Measurements from ENCODE around the gene PRXL2C.
"Not testable (repeated sequence)": the region's sequence is repeated elsewhere in the genome, so short reads cannot be mapped to it uniquely, and the experiment has no call there.

The PRXL2C gene

DNA sequence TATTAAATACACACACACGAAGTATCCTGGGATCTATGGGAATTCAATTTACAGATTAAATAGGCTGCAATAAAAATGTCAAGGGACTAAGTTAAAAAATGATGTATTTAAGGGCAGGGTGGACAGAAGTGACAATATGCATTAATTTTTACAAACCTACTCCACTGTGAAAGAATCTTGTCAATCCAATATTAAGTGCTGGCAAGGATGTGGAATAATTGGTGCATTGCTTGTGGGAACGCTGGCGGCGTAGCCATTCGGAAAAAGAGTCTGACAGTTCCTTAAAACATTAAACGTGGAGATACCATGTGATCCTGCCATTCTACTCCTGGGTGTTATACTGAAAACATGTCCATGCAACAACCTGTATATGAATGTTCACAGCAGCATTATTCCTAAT is 39.7 kb downstream of the PRXL2C start:
- no peak overlapping the region for H3K4me3 ChIP-seq (ENCODE audit: low read depth, low read length)
- no peak for DNase-seq (ENCODE audit: low read depth)
- no peak for TF ChIP-seq MYC (IDR thresholded peaks at IDR 0.05; ENCODE audit: low read depth, low read length)
- TF ChIP-seq, protein P1, sequence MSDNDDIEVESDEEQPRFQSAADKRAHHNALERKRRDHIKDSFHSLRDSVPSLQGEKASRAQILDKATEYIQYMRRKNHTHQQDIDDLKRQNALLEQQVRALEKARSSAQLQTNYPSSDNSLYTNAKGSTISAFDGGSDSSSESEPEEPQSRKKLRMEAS (IDR thresholded peaks at IDR 0.05; ENCODE audit: low read depth, low read length): no peak
- TF ChIP-seq, protein P2, sequence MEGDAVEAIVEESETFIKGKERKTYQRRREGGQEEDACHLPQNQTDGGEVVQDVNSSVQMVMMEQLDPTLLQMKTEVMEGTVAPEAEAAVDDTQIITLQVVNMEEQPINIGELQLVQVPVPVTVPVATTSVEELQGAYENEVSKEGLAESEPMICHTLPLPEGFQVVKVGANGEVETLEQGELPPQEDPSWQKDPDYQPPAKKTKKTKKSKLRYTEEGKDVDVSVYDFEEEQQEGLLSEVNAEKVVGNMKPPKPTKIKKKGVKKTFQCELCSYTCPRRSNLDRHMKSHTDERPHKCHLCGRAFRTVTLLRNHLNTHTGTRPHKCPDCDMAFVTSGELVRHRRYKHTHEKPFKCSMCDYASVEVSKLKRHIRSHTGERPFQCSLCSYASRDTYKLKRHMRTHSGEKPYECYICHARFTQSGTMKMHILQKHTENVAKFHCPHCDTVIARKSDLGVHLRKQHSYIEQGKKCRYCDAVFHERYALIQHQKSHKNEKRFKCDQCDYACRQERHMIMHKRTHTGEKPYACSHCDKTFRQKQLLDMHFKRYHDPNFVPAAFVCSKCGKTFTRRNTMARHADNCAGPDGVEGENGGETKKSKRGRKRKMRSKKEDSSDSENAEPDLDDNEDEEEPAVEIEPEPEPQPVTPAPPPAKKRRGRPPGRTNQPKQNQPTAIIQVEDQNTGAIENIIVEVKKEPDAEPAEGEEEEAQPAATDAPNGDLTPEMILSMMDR (IDR thresholded peaks at IDR 0.05; ENCODE audit: low read depth, low read length): no peak
- TF ChIP-seq POLR2A (IDR thresholded peaks at IDR 0.05; ENCODE audit: extremely low read depth, insufficient read length): no peak

DNA sequence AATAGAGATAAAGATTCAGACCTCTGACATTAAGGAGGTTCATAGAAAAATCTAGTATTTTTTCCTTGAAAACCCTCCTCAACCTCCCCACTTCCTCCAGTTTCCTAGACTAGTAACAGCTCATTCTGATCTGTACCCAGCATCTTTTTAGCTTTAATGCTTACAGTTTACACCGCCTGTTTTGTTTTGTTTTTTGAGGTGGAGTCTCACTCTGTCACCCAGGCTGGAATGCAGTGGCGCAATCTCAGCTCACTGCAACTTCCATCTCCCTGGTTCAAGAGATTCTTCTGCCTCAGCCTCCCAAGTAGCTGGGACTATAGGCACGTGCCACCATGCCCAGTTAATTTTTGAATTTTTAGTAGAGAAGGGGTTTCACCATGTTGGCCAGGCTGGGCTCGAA is 40.5 kb downstream of the PRXL2C start:
- H3K4me3 ChIP-seq (ENCODE audit: low read depth, low read length); DNase-seq (ENCODE audit: low read depth): not testable (repeated sequence)

DNA sequence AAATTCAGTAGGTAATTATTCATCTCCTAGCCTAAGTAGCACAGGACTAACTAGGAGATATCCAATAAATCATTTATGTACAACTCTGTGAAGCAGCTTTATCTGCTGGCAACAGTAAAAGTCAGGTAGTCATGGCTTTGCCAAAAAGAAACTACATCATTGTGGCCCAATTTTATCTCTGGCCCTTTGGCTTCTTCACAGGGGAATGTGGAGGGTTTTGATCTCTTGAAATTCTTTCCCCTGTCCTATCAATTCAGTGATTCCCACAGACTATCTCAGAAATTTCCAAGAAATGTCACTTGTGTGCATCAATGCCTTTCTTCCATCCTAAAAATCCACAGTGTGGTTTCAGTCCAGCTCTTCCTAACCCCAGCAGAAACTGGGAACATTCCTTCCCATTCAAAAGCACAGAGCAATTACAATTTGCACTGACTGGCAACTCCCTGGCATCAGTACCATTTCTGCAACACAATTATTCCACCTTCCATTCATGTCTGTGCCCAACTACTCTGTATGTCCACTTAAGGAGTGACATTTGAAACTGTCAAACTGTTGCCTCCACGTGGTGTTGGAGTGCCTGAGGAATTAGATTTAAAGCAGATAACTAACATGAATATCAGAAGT is 42.0 kb downstream of the PRXL2C start:
- no peak for TF ChIP-seq MYC (IDR thresholded peaks at IDR 0.05; ENCODE audit: low read depth, low read length)
- TF ChIP-seq, protein P1 (IDR thresholded peaks at IDR 0.05; ENCODE audit: low read depth, low read length): no peak
- TF ChIP-seq, protein P2 (IDR thresholded peaks at IDR 0.05; ENCODE audit: low read depth, low read length): no peak
- TF ChIP-seq POLR2A (IDR thresholded peaks at IDR 0.05; ENCODE audit: extremely low read depth, insufficient read length): no peak
- no peak overlapping the region for H3K4me3 ChIP-seq (ENCODE audit: low read depth, low read length)
- no peak for DNase-seq (ENCODE audit: low read depth)

DNA sequence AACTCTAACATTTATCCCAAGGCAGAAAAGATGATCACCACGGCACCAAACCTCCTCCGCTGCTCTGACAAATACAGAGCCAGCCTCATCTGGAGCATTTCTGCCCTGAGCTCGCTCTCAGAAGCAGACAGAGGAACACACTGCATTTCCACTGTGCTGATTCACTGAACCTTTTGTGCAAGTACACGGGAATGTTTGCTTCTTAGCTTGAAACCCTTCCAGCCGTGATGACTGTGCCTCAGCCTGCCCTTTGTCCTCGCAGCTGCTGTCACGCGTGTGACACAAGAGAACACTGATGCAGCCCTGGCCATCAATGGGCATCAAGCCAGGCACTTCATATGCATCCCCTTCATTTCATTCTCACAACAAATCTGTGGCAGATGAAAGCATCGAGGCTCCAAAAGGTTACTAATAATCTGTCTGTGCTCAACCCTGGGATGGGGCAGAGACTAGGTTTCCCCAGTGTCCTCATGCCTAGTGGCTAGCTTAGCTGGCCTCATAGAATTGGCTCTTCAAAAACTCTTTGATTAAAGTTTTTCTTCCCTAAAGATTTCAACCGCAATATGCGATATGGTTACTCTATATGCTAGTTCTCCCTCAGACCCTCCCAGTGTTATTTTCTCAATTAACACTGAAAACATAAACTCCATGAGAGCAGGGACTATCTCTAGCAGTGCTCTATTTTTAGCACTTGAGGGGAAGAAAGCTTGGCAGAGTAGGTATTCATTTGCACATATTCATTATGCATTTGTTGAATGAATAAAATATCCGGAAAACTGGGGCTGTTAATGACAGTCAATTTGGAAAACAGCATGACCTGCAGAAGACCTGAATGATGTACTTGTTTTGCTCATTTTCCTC is 42.8 kb downstream of the PRXL2C start:
- DNase-seq (ENCODE audit: low read depth): no peak
- no peak overlapping the region for H3K4me3 ChIP-seq (ENCODE audit: low read depth, low read length)
- TF ChIP-seq, protein P2 (IDR thresholded peaks at IDR 0.05; ENCODE audit: low read depth, low read length): no peak
- TF ChIP-seq, protein P1 (IDR thresholded peaks at IDR 0.05; ENCODE audit: low read depth, low read length): no peak

DNA sequence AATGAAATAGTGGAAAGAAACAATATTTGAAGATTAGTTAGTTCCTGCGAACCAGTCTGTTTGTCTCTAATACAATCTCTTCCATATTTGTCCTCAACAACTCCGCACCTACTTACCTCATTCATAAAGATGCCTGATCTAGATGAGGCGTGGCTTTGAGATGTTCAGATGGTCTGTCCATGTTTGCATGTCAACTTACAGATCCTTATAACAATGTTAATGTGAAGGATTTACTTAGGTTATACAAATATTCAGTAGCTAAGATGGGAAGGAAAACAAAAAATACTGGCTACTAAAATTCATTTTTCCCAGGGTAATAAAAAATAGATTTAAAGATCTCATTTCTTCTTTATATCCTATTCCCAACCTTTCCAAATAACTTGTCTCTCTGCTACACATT is 43.8 kb downstream of the PRXL2C start:
- no peak overlapping the region for H3K4me3 ChIP-seq (ENCODE audit: low read depth, low read length)

DNA sequence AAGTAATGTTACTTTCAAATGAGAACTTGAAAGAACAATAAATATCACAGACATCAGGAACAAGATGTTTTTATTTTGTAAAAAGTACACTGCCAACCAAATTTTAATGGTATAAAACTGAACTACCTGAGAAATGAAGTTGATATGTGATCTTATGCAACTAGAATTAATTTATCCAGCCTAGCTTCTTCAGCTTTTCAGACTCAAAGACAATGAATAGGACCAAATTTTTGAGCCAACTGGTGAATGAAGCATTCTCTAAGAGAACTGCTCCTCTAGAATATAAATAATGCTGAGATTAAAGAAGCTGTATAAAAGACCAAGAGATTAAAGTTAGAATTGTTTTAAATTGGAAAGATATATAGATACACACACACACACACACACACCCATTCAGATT is 45.4 kb downstream of the PRXL2C start:
- no peak for DNase-seq (ENCODE audit: low read depth)
- no peak overlapping the region for H3K4me3 ChIP-seq (ENCODE audit: low read depth, low read length)
- TF ChIP-seq MYC (IDR thresholded peaks at IDR 0.05; ENCODE audit: low read depth, low read length) (no peak), POLR2A (IDR thresholded peaks at IDR 0.05; ENCODE audit: extremely low read depth, insufficient read length) (no peak)
- TF ChIP-seq, protein P1 (IDR thresholded peaks at IDR 0.05; ENCODE audit: low read depth, low read length): no peak
- TF ChIP-seq, protein P2 (IDR thresholded peaks at IDR 0.05; ENCODE audit: low read depth, low read length): no peak

More for the DNA sequence above, 43.8 kb downstream of the PRXL2C start:
- DNase-seq (ENCODE audit: low read depth): no peak
- TF ChIP-seq, protein P1 (IDR thresholded peaks at IDR 0.05; ENCODE audit: low read depth, low read length): no peak
- TF ChIP-seq, protein P2 (IDR thresholded peaks at IDR 0.05; ENCODE audit: low read depth, low read length): no peak
- TF ChIP-seq MYC (IDR thresholded peaks at IDR 0.05; ENCODE audit: low read depth, low read length) (no peak), POLR2A (IDR thresholded peaks at IDR 0.05; ENCODE audit: extremely low read depth, insufficient read length) (no peak)

Measured in NB4 (cell line).